HEK293T (cell line): ENCODE data around the gene BBS9.
"Not testable (repeated sequence)": the region's sequence is repeated elsewhere in the genome, so short reads cannot be mapped to it uniquely, and the experiment has no call there.

Experiments used
- CTCF ChIA-PET: fragments of 350-600 bp; formaldehyde crosslinking; extraction: SDS; loops from one replicate; lab custom pipeline; 2021; ENCODE audit warnings: antibody characterized with exemption, inconsistent platforms; lab: Yijun Ruan, JAX
- POLR2A ChIA-PET: fragments of 350-600 bp; formaldehyde crosslinking; extraction: SDS; loops from one replicate; lab custom pipeline; 2020; ENCODE audit warnings: antibody characterized with exemption, inconsistent platforms; lab: Yijun Ruan, JAX
- DNase-seq: peaks from one replicate; pipeline ENCODE4 v3.0.0; 2012; ENCODE audit warnings: mixed read lengths; ENCODE audit errors: extremely low spot score
- ARNT ChIP-seq: fragments of 450-650 bp; IDR thresholded peaks from 2 replicates; pipeline ENCODE4 v1.6.1; 2017; ENCODE audit warnings: mild to moderate bottlenecking
- BHLHE40 ChIP-seq: fragments of 450-650 bp; IDR thresholded peaks from 2 replicates; pipeline ENCODE4 v1.6.1; 2016; ENCODE audit warnings: mild to moderate bottlenecking, moderate library complexity, borderline replicate concordance
- CTBP1 ChIP-seq: fragments of 450-650 bp; IDR thresholded peaks from 2 replicates; pipeline ENCODE4 v1.6.1; 2016; ENCODE audit warnings: borderline replicate concordance
- ELF4 ChIP-seq: fragments of 450-650 bp; IDR thresholded peaks from 2 replicates; pipeline ENCODE4 v1.6.1; 2017; ENCODE audit warnings: antibody characterized with exemption
- FOXA1 ChIP-seq: fragments of 450-650 bp; IDR thresholded peaks from 2 replicates; pipeline ENCODE4 v1.6.1; 2016; ENCODE audit warnings: mild to moderate bottlenecking
- FOXK2 ChIP-seq: fragments of 450-650 bp; IDR thresholded peaks from 2 replicates; pipeline ENCODE4 v1.6.1; 2016; ENCODE audit warnings: mild to moderate bottlenecking
- FOXM1 ChIP-seq: fragments of 450-650 bp; IDR thresholded peaks from 2 replicates; pipeline ENCODE4 v1.6.1; 2017; ENCODE audit warnings: mild to moderate bottlenecking, borderline replicate concordance
- HDGF ChIP-seq: fragments of 450-650 bp; IDR thresholded peaks from 2 replicates; pipeline ENCODE4 v1.6.1; 2017; ENCODE audit warnings: antibody characterized with exemption, borderline replicate concordance
- L3MBTL2 ChIP-seq: fragments of 450-650 bp; conservative IDR thresholded peaks from 2 replicates; pipeline ENCODE4 v1.6.1; 2016; ENCODE audit warnings: mild to moderate bottlenecking
- LEF1 ChIP-seq: fragments of 450-650 bp; IDR thresholded peaks from 2 replicates; pipeline ENCODE4 v1.6.1; 2017; ENCODE audit warnings: mild to moderate bottlenecking, borderline replicate concordance
- NFRKB ChIP-seq: fragments of 450-650 bp; IDR thresholded peaks from 2 replicates; pipeline ENCODE4 v1.6.1; 2016; ENCODE audit warnings: mild to moderate bottlenecking, moderate library complexity
- PKNOX1 ChIP-seq: fragments of 450-650 bp; IDR thresholded peaks from 2 replicates; pipeline ENCODE4 v1.6.1; 2016
- SP1 ChIP-seq: fragments of 450-650 bp; IDR thresholded peaks from 2 replicates; pipeline ENCODE4 v1.6.1; 2017
- SUZ12 ChIP-seq: fragments of 450-650 bp; IDR thresholded peaks from 2 replicates; pipeline ENCODE4 v1.6.1; 2016; ENCODE audit warnings: mild to moderate bottlenecking
- TARDBP ChIP-seq: fragments of 450-650 bp; IDR thresholded peaks from 2 replicates; pipeline ENCODE4 v1.6.1; 2016
- ZNF384 ChIP-seq: fragments of 450-650 bp; IDR thresholded peaks from 2 replicates; pipeline ENCODE4 v1.6.1; 2016

Gene BBS9

DNA sequence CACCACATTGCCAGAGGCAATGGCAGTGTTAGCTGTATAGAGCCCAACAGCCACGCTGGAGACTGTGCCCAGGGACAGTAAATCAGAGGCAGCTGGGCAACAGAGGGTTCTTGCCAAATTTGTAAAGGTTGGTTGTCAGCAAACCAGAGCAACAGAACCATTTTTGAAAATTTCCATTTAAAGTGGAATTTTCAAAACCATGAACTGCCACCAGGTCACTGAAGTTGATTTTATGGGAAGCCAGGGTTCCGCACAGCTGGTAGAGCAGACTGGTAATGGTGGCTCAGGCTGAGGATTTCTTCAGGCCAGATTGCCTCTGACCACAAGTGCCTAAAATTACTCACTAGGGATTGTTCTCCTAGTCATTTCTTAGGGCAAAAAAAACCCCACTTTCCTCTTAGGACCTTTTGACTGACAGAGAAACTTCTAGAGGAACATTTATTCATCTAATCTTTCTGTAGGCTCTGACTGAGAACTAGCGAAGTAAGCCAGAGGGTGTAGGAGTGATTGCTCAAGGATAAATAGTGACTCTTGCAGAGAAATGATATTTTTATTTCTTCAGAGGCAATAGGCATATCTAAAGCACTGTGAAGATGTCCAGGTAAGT is 342.4 kb downstream of the BBS9 start:
- DNase-seq, result no peak
- TF ChIP-seq FOXA1, result no peak
- no peak for TF ChIP-seq FOXM1
- no peak for TF ChIP-seq BHLHE40
- TF ChIP-seq HDGF, result no peak
- TF ChIP-seq CTBP1, result no peak
- TF ChIP-seq SUZ12, result no peak
- no peak for TF ChIP-seq PKNOX1
- no peak for TF ChIP-seq L3MBTL2
- no peak for TF ChIP-seq ZNF384
- no peak for TF ChIP-seq LEF1
- TF ChIP-seq TARDBP, result no peak
- TF ChIP-seq FOXK2, result no peak
- TF ChIP-seq ARNT, result no peak
- no peak for TF ChIP-seq ELF4
- no peak for TF ChIP-seq SP1
- TF ChIP-seq NFRKB, result no peak
- CTCF ChIA-PET, result no interaction called here
- POLR2A ChIA-PET, result no interaction called here

- ChIA-PET CTCF (no interaction called here), POLR2A (no interaction called here)
- TF ChIP-seq HDGF (no peak), L3MBTL2 (no peak), LEF1 (no peak), CTBP1 (no peak), ZNF384 (no peak), ARNT (no peak), FOXA1 (no peak), BHLHE40 (no peak), FOXM1 (no peak), PKNOX1 (no peak), SP1 (no peak), SUZ12 (no peak), TARDBP (no peak), FOXK2 (no peak), ELF4 (no peak), NFRKB (no peak)
- DNase-seq, result no peak
Observed at GRCh38 chr7:33472348-33473025, 343.1 kb downstream of the BBS9 start.

GRCh38 chr7:33477719-33478480 is 348.5 kb downstream of the BBS9 start:
- TF ChIP-seq NFRKB (no peak), SP1 (no peak), TARDBP (no peak), FOXA1 (no peak), PKNOX1 (no peak), L3MBTL2 (no peak), FOXM1 (no peak), FOXK2 (no peak), CTBP1 (no peak), BHLHE40 (no peak), LEF1 (no peak), ZNF384 (no peak), HDGF (no peak), ELF4 (no peak), ARNT (no peak), SUZ12 (no peak)
- ChIA-PET POLR2A (no interaction called here), CTCF (no interaction called here)
- DNase-seq, result no peak

GRCh38 chr7:33484476-33484875 is 355.1 kb downstream of the BBS9 start:
- CTCF ChIA-PET, DNase-seq, POLR2A ChIA-PET: not testable (repeated sequence)

- ChIA-PET POLR2A (no interaction called here), CTCF (no interaction called here)
- peak; percentile 54; the same call in 1 of the 2 replicates for TF ChIP-seq PKNOX1
- no peak for TF ChIP-seq SUZ12
- no peak for DNase-seq
Observed at GRCh38 chr7:33485747-33486493, 356.6 kb downstream of the BBS9 start.
